CD14-positive monocyte (primary cell): ENCODE measurements around the gene SLC35E4. TPM values are rescaled to one million over a fixed set of nuclear protein-coding genes. Genes with fewer than 3 reads are reported as not detected.
A peak's percentile ranks its signal among the peaks of the same experiment; 100 is the strongest.

Experiments
- DNase-seq, 3 donors: peaks; one replicate each; pipeline ENCODE4 v3.0.0-alpha.2; 2011 to 2022
- H2AFZ ChIP-seq: 2 replicates; pipeline ENCODE4 v1.6.0; 2012; ENCODE audit warnings: mild to moderate bottlenecking, low read depth, low read length, inconsistent platforms; ENCODE audit not compliant: insufficient read depth, poor library complexity, severe bottlenecking
- H3K27ac ChIP-seq, 2 donors: 1 replicate in 1 of 2; 2 replicates in 1 of 2; pipeline ENCODE4 v1.5.1; 2012 to 2013; ENCODE audit warnings: low read length in 2 of 2, control low read depth in 1 of 2, inconsistent platforms in 1 of 2, low read depth in 1 of 2, mild to moderate bottlenecking in 1 of 2
- H3K27me3 ChIP-seq, 2 donors: one replicate each; pipeline versions ENCODE4 v1.6.0 to v1.6.1; 2011 to 2013; ENCODE audit warnings: low read length in 2 of 2; ENCODE audit not compliant: control insufficient read depth in 2 of 2, insufficient read depth in 2 of 2
- H3K36me3 ChIP-seq, 2 donors: replicated peaks in 1 of 2; 1 replicate in 1 of 2; 2 replicates in 1 of 2; pipeline versions ENCODE4 v1.5.1 to v1.6.1; 2012 to 2013; ENCODE audit warnings: low read length in 2 of 2, control low read depth in 1 of 2, inconsistent platforms in 1 of 2, mild to moderate bottlenecking in 1 of 2; ENCODE audit not compliant: insufficient read depth in 2 of 2, control insufficient read depth in 1 of 2
- H3K4me1 ChIP-seq, 2 donors: 1 replicate in 1 of 2; 2 replicates in 1 of 2; pipeline versions ENCODE4 v1.5.1 to v1.6.1; 2012 to 2013; ENCODE audit warnings: low read length in 2 of 2, control low read depth in 1 of 2, inconsistent platforms in 1 of 2, mild to moderate bottlenecking in 1 of 2, moderate library complexity in 1 of 2; ENCODE audit not compliant: insufficient read depth in 2 of 2, control insufficient read depth in 1 of 2
- H3K4me2 ChIP-seq: replicated peaks from 2 replicates; pipeline ENCODE3; 2012; ENCODE audit warnings: low read length, moderate library complexity, mild to moderate bottlenecking; ENCODE audit not compliant: poor library complexity, severe bottlenecking; ENCODE audit errors: extremely low read depth
- H3K4me3 ChIP-seq, 3 experiments: fragments of 200-600 bp in 1 of 3; sonication (generic) in 1 of 3; replicated peaks in 1 of 3; 1 replicate in 2 of 3; 2 replicates in 1 of 3; pipeline ENCODE4 v1.5.1; 2011 to 2013; ENCODE audit warnings: low read length in 3 of 3, mild to moderate bottlenecking in 3 of 3, control low read depth in 2 of 3, low read depth in 2 of 3, inconsistent platforms in 1 of 3, moderate library complexity in 1 of 3
- H3K79me2 ChIP-seq: 2 replicates; pipeline ENCODE4 v1.6.0; 2012; ENCODE audit warnings: mild to moderate bottlenecking, control low read depth, inconsistent platforms, low read length, moderate library complexity; ENCODE audit not compliant: insufficient read depth
- H3K9ac ChIP-seq: 2 replicates; pipeline ENCODE4 v1.6.0; 2017; ENCODE audit warnings: low read length, mild to moderate bottlenecking; ENCODE audit not compliant: insufficient read depth, poor library complexity, severe bottlenecking
- H3K9me3 ChIP-seq, 2 donors: replicated peaks in 1 of 2; 1 replicate in 1 of 2; 2 replicates in 1 of 2; pipeline versions ENCODE4 v1.5.1 to v1.6.1; 2012 to 2013; ENCODE audit warnings: low read length in 2 of 2, control low read depth in 1 of 2; ENCODE audit not compliant: control insufficient read depth in 1 of 2, insufficient read depth in 1 of 2
- H4K20me1 ChIP-seq: 2 replicates; pipeline ENCODE4 v1.6.0; 2012; ENCODE audit warnings: mild to moderate bottlenecking, low read length, control low read depth, moderate library complexity; ENCODE audit not compliant: insufficient read depth
- H3K27ac Mint-ChIP-seq, 7 donors: one replicate each; pipeline ENCODE4 v1.8.0; 2020; ENCODE audit warnings: mild to moderate bottlenecking in 7 of 7, mixed read lengths in 7 of 7, moderate library complexity in 6 of 7, inconsistent platforms in 2 of 7
- H3K27me3 Mint-ChIP-seq, 3 donors: one replicate each; pipeline ENCODE4 v1.8.0; 2021 to 2022; ENCODE audit warnings: low read depth in 3 of 3, mild to moderate bottlenecking in 3 of 3, mixed read lengths in 3 of 3, moderate library complexity in 3 of 3, inconsistent platforms in 1 of 3
- H3K36me3 Mint-ChIP-seq, 2 donors: one replicate each; pipeline ENCODE4 v1.8.0; 2020; ENCODE audit warnings: mixed read lengths in 2 of 2, inconsistent platforms in 1 of 2, mild to moderate bottlenecking in 1 of 2
- H3K4me1 Mint-ChIP-seq: one replicate; pipeline ENCODE4 v1.8.0; 2020; ENCODE audit warnings: mild to moderate bottlenecking, mixed read lengths
- H3K4me3 Mint-ChIP-seq, 2 donors: one replicate each; pipeline ENCODE4 v1.8.0; 2020; ENCODE audit warnings: mild to moderate bottlenecking in 2 of 2, mixed read lengths in 2 of 2, moderate library complexity in 1 of 2
- H3K9me3 Mint-ChIP-seq, 7 donors: one replicate each; pipeline ENCODE4 v1.8.0; 2020 to 2022; ENCODE audit warnings: mixed read lengths in 7 of 7, mild to moderate bottlenecking in 6 of 7, moderate library complexity in 6 of 7, inconsistent platforms in 2 of 7
- CTCF ChIP-seq: fragments of 200-600 bp; IDR thresholded peaks from one replicate; pipeline ENCODE4 v1.8.0; 2022; ENCODE audit warnings: antibody characterized with exemption, mild to moderate bottlenecking
- WGBS: methylation state at CpG from one replicate; pipeline ENCODE4 v1.1.5; 2013; ENCODE audit warnings: missing lambda C conversion rate; ENCODE audit not compliant: insufficient coverage; 5-methylcytosine and 5-hydroxymethylcytosine counted together
- intact Hi-C, 2 donors: fragments of 100-400 bp; cut with micrococcal nuclease; formaldehyde crosslinking; loops; one replicate each; pipeline versions ENCODE4 v1.15.0 to v1.15.1; 2023
- polyA plus RNA-seq, 3 donors: library from polyadenylated mRNA; depleted of rRNA in 1 of 3; unstranded in 2 of 3; stranded (reverse) in 1 of 3; fragments of 300-500 nt in 2 of 3; fragments of >200 nt in 1 of 3; fragmentation: Illumina TruSeq in 2 of 3; gene quantifications; 1 replicate in 2 of 3; 2 replicates in 1 of 3; pipeline ENCODE4 v1.2.3, GENCODE V29; 2012 to 2021

Gene SLC35E4
- polyA plus RNA-seq, 3 donors: 1.4 to 2.4 (median 1.6) TPM

GRCh38 chr22:30654361-30654760 lies 18.8 kb downstream of the SLC35E4 start:
- no peak overlapping the region for H3K27ac ChIP-seq
- no peak overlapping the region for H3K4me3 ChIP-seq
- peaks cover 10 to 14% of the 10 kb centered on the region in 2 donors for H3K4me1 ChIP-seq
- H3K27me3 ChIP-seq: no peaks in the 10 kb centered on the region
- no peak overlapping the region for H3K4me3 Mint-ChIP-seq
- TF ChIP-seq CTCF: no peak
- H3K79me2 ChIP-seq: no peaks in the 10 kb centered on the region
- H3K4me1 Mint-ChIP-seq: peaks cover 16% of the 10 kb centered on the region
- no peaks in the 10 kb centered on the region for H3K27me3 Mint-ChIP-seq
- H3K27ac Mint-ChIP-seq: peak overlapping the region in 1 of 7 donors; percentile 77
- H3K9ac ChIP-seq: no peak overlapping the region
- H2AFZ ChIP-seq: no peak overlapping the region
- intact Hi-C loops: no loop called here
- 96% methylated on average over 12 of the region's 14 CpGs for WGBS
- no peak overlapping the region for H3K4me2 ChIP-seq
- peaks cover 0 to 4% (median 3%) of the 10 kb centered on the region in 7 donors for H3K9me3 Mint-ChIP-seq
- H4K20me1 ChIP-seq: peaks cover 5% of the 10 kb centered on the region
- H3K36me3 ChIP-seq: peaks cover 3 to 15% of the 10 kb centered on the region in 2 donors
- no peaks in the 10 kb centered on the region for H3K9me3 ChIP-seq
- peaks cover 9 to 36% of the 10 kb centered on the region in 2 donors for H3K36me3 Mint-ChIP-seq
- DNase-seq: no peak

DNA sequence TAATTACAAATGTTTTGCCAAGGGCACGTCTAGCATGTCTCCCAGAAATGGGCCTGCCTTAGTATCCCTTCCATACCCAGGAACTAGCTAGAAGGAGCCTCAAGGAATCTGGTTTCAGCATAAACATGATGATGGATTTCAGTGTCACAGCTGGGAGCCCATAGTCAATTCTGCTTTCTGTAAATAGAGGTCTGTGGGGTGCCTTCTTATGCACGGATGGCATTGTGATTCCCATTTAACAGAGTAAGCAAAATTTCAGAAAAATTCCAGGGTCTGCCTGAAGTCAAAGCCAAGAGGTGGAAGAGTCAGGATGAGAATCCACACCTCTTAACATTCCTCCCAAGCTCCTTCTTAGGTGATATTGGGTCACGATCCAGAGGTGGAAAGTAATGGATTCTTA lies 20.0 kb downstream of the SLC35E4 start:
- DNase-seq: no peak
- Histone ChIP-seq H3K9me3 (no peaks in the 10 kb centered on the region), H3K9ac (no peak overlapping the region), H3K27ac (no peak overlapping the region), H3K4me1 (peaks cover 3% of the 10 kb centered on the region in 2 donors), H3K36me3 (peaks cover 3 to 27% of the 10 kb centered on the region in 2 donors), H3K27me3 (no peaks in the 10 kb centered on the region), H3K4me2 (no peak overlapping the region), H3K79me2 (no peaks in the 10 kb centered on the region), H2AFZ (no peak overlapping the region), H4K20me1 (peaks cover 5% of the 10 kb centered on the region), H3K4me3 (no peak overlapping the region)
- intact Hi-C loops: no loop called here
- H3K27me3 Mint-ChIP-seq: no peaks in the 10 kb centered on the region
- H3K4me3 Mint-ChIP-seq: no peak overlapping the region
- H3K36me3 Mint-ChIP-seq: peaks cover 20 to 48% of the 10 kb centered on the region in 2 donors
- H3K4me1 Mint-ChIP-seq: peaks cover 10% of the 10 kb centered on the region
- peak overlapping the region in 1 of 7 donors; percentile 3 for H3K27ac Mint-ChIP-seq
- WGBS: 100% methylated on average over 1 of the region's 3 CpGs
- TF ChIP-seq CTCF: no peak
- H3K9me3 Mint-ChIP-seq: peaks cover 0 to 4% (median 3%) of the 10 kb centered on the region in 7 donors
